GM23338 (cell line): ENCODE data around the gene HNRNPUL2. TPM values are rescaled to one million over a fixed set of nuclear protein-coding genes. Genes with fewer than 3 reads are reported as not detected.

Experiments used
- ATAC-seq: fragments of 200-7000 bp; cut with Tn5 transposase; 3 replicates; pipeline ENCODE4 v1.9.1; 2020
- DNase-seq: peaks from one replicate; pipeline ENCODE4 v3.0.0-alpha.2; 2015; ENCODE audit warnings: low spot score
- H2AFZ ChIP-seq: fragments of 200-600 bp; sonication (generic); 2 replicates; pipeline ENCODE4 v1.8.0; 2016; ENCODE audit warnings: antibody characterized with exemption, mild to moderate bottlenecking, moderate library complexity
- H3F3A ChIP-seq: fragments of 200-600 bp; sonication (generic); replicated peaks from 2 replicates; pipeline ENCODE4 v1.8.0; 2017; ENCODE audit warnings: antibody characterized with exemption, mixed run types, low read depth
- H3K27ac ChIP-seq: fragments of 200-600 bp; sonication (generic); 2 replicates; pipeline ENCODE4 v1.6.1; 2016; ENCODE audit warnings: low read depth
- H3K27me3 ChIP-seq: fragments of 200-600 bp; sonication (generic); 2 replicates; pipeline ENCODE4 v1.8.0; 2016; ENCODE audit warnings: mild to moderate bottlenecking, mixed run types, moderate library complexity; ENCODE audit not compliant: insufficient read depth
- H3K36me3 ChIP-seq: fragments of 200-600 bp; sonication (generic); 2 replicates; pipeline ENCODE4 v1.8.0; 2016; ENCODE audit warnings: mild to moderate bottlenecking; ENCODE audit not compliant: insufficient read depth
- H3K4me1 ChIP-seq: fragments of 200-600 bp; sonication (generic); 2 replicates; pipeline ENCODE4 v1.8.0; 2016; ENCODE audit warnings: mild to moderate bottlenecking, moderate library complexity; ENCODE audit not compliant: insufficient read depth
- H3K4me2 ChIP-seq: fragments of 200-600 bp; sonication (generic); 2 replicates; pipeline ENCODE4 v1.7.1; 2017; ENCODE audit warnings: mixed run types
- H3K4me3 ChIP-seq: fragments of 200-600 bp; sonication (generic); 2 replicates; pipeline ENCODE4 v1.6.1; 2016; ENCODE audit warnings: mixed run types
- H3K79me2 ChIP-seq: fragments of 200-600 bp; sonication (generic); replicated peaks from 2 replicates; pipeline ENCODE4 v1.8.0; 2017; ENCODE audit warnings: mild to moderate bottlenecking; ENCODE audit not compliant: insufficient read depth
- H3K9me2 ChIP-seq: fragments of 200-600 bp; sonication (generic); 2 replicates; pipeline ENCODE4 v1.8.0; 2017; ENCODE audit not compliant: insufficient read depth
- H4K20me1 ChIP-seq: fragments of 200-600 bp; sonication (generic); replicated peaks from 2 replicates; pipeline ENCODE4 v1.8.0; 2017; ENCODE audit warnings: mild to moderate bottlenecking; ENCODE audit not compliant: insufficient read depth
- H3K27ac Mint-ChIP-seq: 2 replicates; pipeline ENCODE4 v1.8.0; 2020; ENCODE audit warnings: inconsistent platforms, mild to moderate bottlenecking, moderate library complexity, mixed read lengths
- H3K27me3 Mint-ChIP-seq: 3 replicates; pipeline ENCODE4 v1.8.0; 2022; ENCODE audit warnings: low read depth, mild to moderate bottlenecking, moderate library complexity, mixed read lengths, inconsistent platforms; ENCODE audit not compliant: insufficient read depth, poor library complexity
- H3K36me3 Mint-ChIP-seq: 3 replicates; pipeline ENCODE4 v1.8.0; 2021; ENCODE audit warnings: low read depth, mild to moderate bottlenecking, inconsistent platforms, moderate library complexity, mixed read lengths
- H3K4me1 Mint-ChIP-seq: 3 replicates; pipeline ENCODE4 v1.8.0; 2020; ENCODE audit warnings: mild to moderate bottlenecking, inconsistent platforms, mixed read lengths
- H3K4me3 Mint-ChIP-seq: 3 replicates; pipeline ENCODE4 v1.8.0; 2021; ENCODE audit warnings: moderate library complexity, mild to moderate bottlenecking, inconsistent platforms, mixed read lengths
- H3K9me3 Mint-ChIP-seq: 3 replicates; pipeline ENCODE4 v1.8.0; 2020; ENCODE audit warnings: moderate library complexity, mild to moderate bottlenecking, inconsistent platforms, mixed read lengths
- CREB1 ChIP-seq: fragments of 250-450 bp; sonication (Bioruptor Pico); IDR thresholded peaks from 2 replicates; pipeline ENCODE4 v1.5.0; 2020; ENCODE audit warnings: low read depth, mild to moderate bottlenecking, moderate library complexity
- CTCF ChIP-seq, 2 experiments: fragments of 200-600 bp in 1 of 2; sonication (generic) in 1 of 2; conservative IDR thresholded peaks; 2 replicates each; pipeline versions ENCODE4 v1.5.1 to v1.6.1; 2016 to 2017; ENCODE audit warnings: antibody characterized with exemption in 2 of 2, low read depth in 2 of 2, mild to moderate bottlenecking in 2 of 2, moderate library complexity in 1 of 2
- ETS1 ChIP-seq: IDR thresholded peaks from 2 replicates; pipeline ENCODE4 v1.6.1; 2016; ENCODE audit warnings: antibody characterized with exemption
- EZH2 ChIP-seq: fragments of 200-600 bp; sonication (generic); IDR thresholded peaks from one replicate; pipeline ENCODE4 v1.8.0; 2017; ENCODE audit warnings: antibody characterized with exemption, mild to moderate bottlenecking, low read depth; ENCODE audit not compliant: unreplicated experiment
- EZH2phosphoT487 ChIP-seq: fragments of 200-600 bp; sonication (generic); IDR thresholded peaks from one replicate; pipeline ENCODE4 v1.8.1; 2018; ENCODE audit warnings: antibody characterized with exemption; ENCODE audit not compliant: unreplicated experiment
- JUNB ChIP-seq: IDR thresholded peaks from one replicate; pipeline ENCODE4 v1.6.1; 2016; ENCODE audit warnings: antibody characterized with exemption; ENCODE audit not compliant: unreplicated experiment
- NANOG ChIP-seq: IDR thresholded peaks from 2 replicates; pipeline ENCODE4 v1.6.1; 2016; ENCODE audit warnings: antibody characterized with exemption, borderline replicate concordance
- POLR2AphosphoS5 ChIP-seq: IDR thresholded peaks from 2 replicates; pipeline ENCODE4 v1.6.1; 2016; ENCODE audit warnings: antibody characterized with exemption, low read depth
- REST ChIP-seq: IDR thresholded peaks from one replicate; pipeline ENCODE4 v1.6.1; 2018; ENCODE audit warnings: antibody characterized with exemption; ENCODE audit not compliant: unreplicated experiment
- STAT1 ChIP-seq: IDR thresholded peaks from one replicate; pipeline ENCODE4 v1.6.1; 2016; ENCODE audit warnings: antibody characterized with exemption; ENCODE audit not compliant: unreplicated experiment
- ZNF114 ChIP-seq: fragments of 250-450 bp; sonication (Bioruptor Pico); IDR thresholded peaks from 2 replicates; pipeline ENCODE4 v1.5.0; 2020; ENCODE audit warnings: mild to moderate bottlenecking, moderate library complexity
- ZNF331 ChIP-seq: fragments of 250-450 bp; sonication (Bioruptor Pico); IDR thresholded peaks from 2 replicates; pipeline ENCODE4 v1.5.0; 2020; ENCODE audit warnings: low read depth, mild to moderate bottlenecking, moderate library complexity
- ZNF462 ChIP-seq: fragments of 250-450 bp; sonication (Bioruptor Pico); IDR thresholded peaks from 2 replicates; pipeline ENCODE4 v1.5.0; 2020; ENCODE audit warnings: mild to moderate bottlenecking, moderate library complexity
- polyA plus RNA-seq: library from polyadenylated mRNA; unstranded; fragments of >200 nt; fragmentation: Nextera tagmentation; extraction: Ambion mirVana; gene quantifications from 2 replicates; pipeline ENCODE4 v1.2.1, GENCODE V29; 2016
- total RNA-seq: library from RNA; depleted of rRNA; stranded (reverse); fragments of >200 nt; shearing (Covaris generic); gene quantifications from 2 replicates; pipeline ENCODE4 v1.2.3, GENCODE V29; 2014

The HNRNPUL2 gene
- total and polyA plus RNA-seq, 2 experiments from 2014 or later: 9.4 to 18.3 TPM

GRCh38 chr11:62671236-62671607 lies 56.0 kb downstream of the HNRNPUL2 start:
- peak overlapping the region; percentile 93 for H3K4me2 ChIP-seq
- Mint-ChIP-seq H3K4me3 (peak overlapping the region; percentile 90), H3K27me3 (peaks cover 17% of the 10 kb centered on the region), H3K36me3 (peaks cover 53% of the 10 kb centered on the region), H3K4me1 (peaks cover 16% of the 10 kb centered on the region), H3K9me3 (no peaks in the 10 kb centered on the region; the same call in 1 of the 3 replicates), H3K27ac (peak overlapping the region; percentile 98)
- H3K9me2 ChIP-seq: no peaks in the 10 kb centered on the region
- ATAC-seq (peak; percentile 5), DNase-seq (no peak)
- peaks cover 37% of the 10 kb centered on the region for H3K79me2 ChIP-seq
- peaks cover 15% of the 10 kb centered on the region for H4K20me1 ChIP-seq
- peaks cover 30% of the 10 kb centered on the region for H3K4me1 ChIP-seq
- TF ChIP-seq STAT1 (no peak), EZH2 (no peak), POLR2AphosphoS5 (no peak), EZH2phosphoT487 (no peak), ZNF331 (CRISPR knock-in tag) (no peak), CTCF (conservative IDR thresholded peaks at IDR 0.05; ENCODE audit: low read depth in 2 of 2) (no peak), JUNB (no peak), ZNF462 (CRISPR knock-in tag) (no peak), ETS1 (no peak), ZNF114 (no peak), NANOG (no peak), REST (no peak), CREB1 (no peak)
- peaks cover 7% of the 10 kb centered on the region for H3K36me3 ChIP-seq
- H3F3A ChIP-seq: peaks cover 46% of the 10 kb centered on the region
- H3K27me3 ChIP-seq: no peaks in the 10 kb centered on the region
- H3K4me3 ChIP-seq: peak overlapping the region; percentile 98
- peak overlapping the region; percentile 92 for H3K27ac ChIP-seq
- H2AFZ ChIP-seq: peak overlapping the region; percentile 98
